Stimulated activated naive CD8-positive, alpha-beta T cell treated with anti-CD3 and anti-CD28 coated beads, Interleukin-15, Interleukin-2, amounts not matched to agents 100 ng/mL and 50 ng/mL, for 24 hours (primary cell): ENCODE data around the gene OSGIN1.
"Not testable (repeated sequence)": the region's sequence is repeated elsewhere in the genome, so short reads cannot be mapped to it uniquely, and the experiment has no call there.

Source experiments
- H3K27ac Mint-ChIP-seq: one replicate; pipeline ENCODE4 v1.8.0; 2021; ENCODE audit warnings: mild to moderate bottlenecking, mixed read lengths
- H3K27me3 Mint-ChIP-seq: one replicate; pipeline ENCODE4 v1.8.0; 2021; ENCODE audit warnings: mixed read lengths
- H3K36me3 Mint-ChIP-seq: one replicate; pipeline ENCODE4 v1.8.0; 2021; ENCODE audit warnings: low read depth, mixed read lengths
- H3K4me1 Mint-ChIP-seq: one replicate; pipeline ENCODE4 v1.8.0; 2021; ENCODE audit warnings: low read depth, mixed read lengths
- H3K4me3 Mint-ChIP-seq: one replicate; pipeline ENCODE4 v1.8.0; 2021; ENCODE audit warnings: mild to moderate bottlenecking, mixed read lengths
- H3K9me3 Mint-ChIP-seq: one replicate; pipeline ENCODE4 v1.8.0; 2021; ENCODE audit warnings: mixed read lengths

The OSGIN1 gene

GRCh38 chr16:83933885-83934683, 19.0 kb upstream of the OSGIN1 start:
- Mint-ChIP-seq H3K36me3 (no peaks in the 10 kb centered on the region), H3K27me3 (no peaks in the 10 kb centered on the region), H3K9me3 (no peaks in the 10 kb centered on the region), H3K4me1 (no peaks in the 10 kb centered on the region), H3K27ac (no peak overlapping the region), H3K4me3 (no peak overlapping the region)

- no peaks in the 10 kb centered on the region for H3K9me3 Mint-ChIP-seq
- H3K36me3 Mint-ChIP-seq, result no peaks in the 10 kb centered on the region
- no peak overlapping the region for H3K27ac Mint-ChIP-seq
- H3K4me1 Mint-ChIP-seq, result peaks cover 4% of the 10 kb centered on the region
- no peak overlapping the region for H3K4me3 Mint-ChIP-seq
- H3K27me3 Mint-ChIP-seq, result no peaks in the 10 kb centered on the region
These were observed 18.4 kb upstream of the OSGIN1 start for GRCh38 chr16:83934684-83934977.

- H3K27me3 Mint-ChIP-seq, result no peaks in the 10 kb centered on the region
- peaks cover 4% of the 10 kb centered on the region for H3K4me1 Mint-ChIP-seq
- no peaks in the 10 kb centered on the region for H3K9me3 Mint-ChIP-seq
- H3K27ac Mint-ChIP-seq, result no peak overlapping the region
- H3K4me3 Mint-ChIP-seq, result no peak overlapping the region
- H3K36me3 Mint-ChIP-seq, result no peaks in the 10 kb centered on the region
These were observed 17.8 kb upstream of the OSGIN1 start for GRCh38 chr16:83935005-83935857.

- H3K9me3 Mint-ChIP-seq, result no peaks in the 10 kb centered on the region
- no peak overlapping the region for H3K27ac Mint-ChIP-seq
- H3K4me1 Mint-ChIP-seq, result peaks cover 4% of the 10 kb centered on the region
- H3K36me3 Mint-ChIP-seq, result no peaks in the 10 kb centered on the region
- no peaks in the 10 kb centered on the region for H3K27me3 Mint-ChIP-seq
- H3K4me3 Mint-ChIP-seq, result no peak overlapping the region
These were observed 17.2 kb upstream of the OSGIN1 start for GRCh38 chr16:83935858-83936255.

- no peaks in the 10 kb centered on the region for H3K27me3 Mint-ChIP-seq
- no peak overlapping the region for H3K4me3 Mint-ChIP-seq
- H3K9me3 Mint-ChIP-seq, result no peaks in the 10 kb centered on the region
- no peaks in the 10 kb centered on the region for H3K36me3 Mint-ChIP-seq
- H3K4me1 Mint-ChIP-seq, result peaks cover 4% of the 10 kb centered on the region
- H3K27ac Mint-ChIP-seq, result no peak overlapping the region
These were observed 16.4 kb upstream of the OSGIN1 start for GRCh38 chr16:83936581-83937165.

- Mint-ChIP-seq H3K4me1 (peaks cover 4% of the 10 kb centered on the region), H3K36me3 (no peaks in the 10 kb centered on the region), H3K27ac (no peak overlapping the region), H3K9me3 (no peaks in the 10 kb centered on the region), H3K27me3 (no peaks in the 10 kb centered on the region), H3K4me3 (no peak overlapping the region)
These were observed 15.8 kb upstream of the OSGIN1 start for GRCh38 chr16:83937267-83937666.

- Mint-ChIP-seq H3K27ac (no peak overlapping the region), H3K4me1 (peaks cover 4% of the 10 kb centered on the region), H3K4me3 (no peak overlapping the region), H3K36me3 (no peaks in the 10 kb centered on the region), H3K9me3 (no peaks in the 10 kb centered on the region), H3K27me3 (no peaks in the 10 kb centered on the region)
These were observed 14.8 kb upstream of the OSGIN1 start for GRCh38 chr16:83937922-83938885.

GRCh38 chr16:83939266-83939855, 13.7 kb upstream of the OSGIN1 start:
- H3K36me3 Mint-ChIP-seq, result no peaks in the 10 kb centered on the region
- H3K4me1 Mint-ChIP-seq, result peaks cover 4% of the 10 kb centered on the region
- no peaks in the 10 kb centered on the region for H3K9me3 Mint-ChIP-seq
- H3K27ac Mint-ChIP-seq, result no peak overlapping the region
- no peak overlapping the region for H3K4me3 Mint-ChIP-seq
- no peaks in the 10 kb centered on the region for H3K27me3 Mint-ChIP-seq

- Mint-ChIP-seq H3K4me3 (no peak overlapping the region), H3K9me3 (no peaks in the 10 kb centered on the region), H3K27me3 (no peaks in the 10 kb centered on the region), H3K36me3 (no peaks in the 10 kb centered on the region), H3K27ac (no peak overlapping the region), H3K4me1 (peaks cover 4% of the 10 kb centered on the region)
These were observed 12.9 kb upstream of the OSGIN1 start for GRCh38 chr16:83940119-83940518.

- Mint-ChIP-seq H3K4me1 (peaks cover 4% of the 10 kb centered on the region), H3K9me3 (no peaks in the 10 kb centered on the region), H3K27me3 (no peaks in the 10 kb centered on the region), H3K4me3 (no peak overlapping the region), H3K27ac (no peak overlapping the region), H3K36me3 (no peaks in the 10 kb centered on the region)
These were observed 12.2 kb upstream of the OSGIN1 start for GRCh38 chr16:83940630-83941378.

- H3K9me3 Mint-ChIP-seq, H3K36me3 Mint-ChIP-seq, H3K27me3 Mint-ChIP-seq, H3K4me1 Mint-ChIP-seq, H3K27ac Mint-ChIP-seq, H3K4me3 Mint-ChIP-seq: not testable (repeated sequence)
These were observed 11.5 kb upstream of the OSGIN1 start for GRCh38 chr16:83941546-83941945.

- Mint-ChIP-seq H3K9me3 (no peaks in the 10 kb centered on the region), H3K27ac (no peak overlapping the region), H3K4me3 (no peak overlapping the region), H3K4me1 (peaks cover 4% of the 10 kb centered on the region), H3K36me3 (no peaks in the 10 kb centered on the region), H3K27me3 (no peaks in the 10 kb centered on the region)
These were observed 11.0 kb upstream of the OSGIN1 start for GRCh38 chr16:83942074-83942473.

GRCh38 chr16:83942815-83943515, 10.1 kb upstream of the OSGIN1 start:
- no peak overlapping the region for H3K27ac Mint-ChIP-seq
- H3K36me3 Mint-ChIP-seq, result no peaks in the 10 kb centered on the region
- H3K4me1 Mint-ChIP-seq, result peaks cover 4% of the 10 kb centered on the region
- no peaks in the 10 kb centered on the region for H3K9me3 Mint-ChIP-seq
- H3K27me3 Mint-ChIP-seq, result no peaks in the 10 kb centered on the region
- H3K4me3 Mint-ChIP-seq, result no peak overlapping the region
